Loucy (cell line): ENCODE measurements around the gene NDUFS7.

Source experiments
- CTCF ChIP-seq: fragments of 200-600 bp; sonication (generic); conservative IDR thresholded peaks from 2 replicates; pipeline ENCODE4 v1.5.1; 2014; ENCODE audit warnings: mild to moderate bottlenecking, antibody characterized with exemption, low read length
- EZH2phosphoT487 ChIP-seq: fragments of 200-600 bp; IDR thresholded peaks from 2 replicates; pipeline ENCODE4 v1.6.1; 2018; ENCODE audit warnings: antibody characterized with exemption, mild to moderate bottlenecking, moderate library complexity, borderline replicate concordance

DNA sequence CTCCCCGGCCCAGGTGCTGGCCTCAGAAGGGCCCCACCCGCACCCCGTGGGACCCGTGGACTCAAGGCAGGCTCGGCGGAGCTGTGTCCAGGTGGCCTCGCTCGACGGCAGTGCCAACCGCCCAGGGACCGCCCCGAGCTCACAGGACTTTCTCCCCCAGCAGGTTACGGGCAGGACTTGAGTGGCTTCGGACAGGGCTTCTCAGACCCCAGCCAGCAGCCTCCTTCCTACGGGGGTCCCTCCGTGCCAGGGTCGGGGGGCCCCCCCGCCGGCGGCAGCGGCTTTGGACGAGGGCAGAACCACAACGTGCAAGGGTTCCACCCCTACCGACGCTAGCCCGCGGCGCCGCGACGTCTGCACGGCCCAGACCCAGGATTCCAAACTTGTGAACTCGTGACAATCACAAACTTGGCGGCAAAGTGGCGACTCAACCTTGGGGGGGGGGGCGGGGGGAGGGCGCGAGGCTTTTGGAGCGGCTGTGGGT, 50.9 kb downstream of the NDUFS7 start:
- TF ChIP-seq CTCF, result no peak
- no peak for TF ChIP-seq EZH2phosphoT487
